GM18508 (cell line): Measurements from ENCODE around the gene ADCY1.
"Not testable (repeated sequence)": the region's sequence is repeated elsewhere in the genome, so short reads cannot be mapped to it uniquely, and the experiment has no call there.

Source experiments
- ATAC-seq: cut with Tn5 transposase; IDR thresholded peaks from one replicate; pipeline ENCODE4 v1.9.1; 2021; ENCODE audit warnings: moderate number of reproducible peaks; ENCODE audit not compliant: insufficient read depth, unreplicated experiment

ADCY1 gene

DNA sequence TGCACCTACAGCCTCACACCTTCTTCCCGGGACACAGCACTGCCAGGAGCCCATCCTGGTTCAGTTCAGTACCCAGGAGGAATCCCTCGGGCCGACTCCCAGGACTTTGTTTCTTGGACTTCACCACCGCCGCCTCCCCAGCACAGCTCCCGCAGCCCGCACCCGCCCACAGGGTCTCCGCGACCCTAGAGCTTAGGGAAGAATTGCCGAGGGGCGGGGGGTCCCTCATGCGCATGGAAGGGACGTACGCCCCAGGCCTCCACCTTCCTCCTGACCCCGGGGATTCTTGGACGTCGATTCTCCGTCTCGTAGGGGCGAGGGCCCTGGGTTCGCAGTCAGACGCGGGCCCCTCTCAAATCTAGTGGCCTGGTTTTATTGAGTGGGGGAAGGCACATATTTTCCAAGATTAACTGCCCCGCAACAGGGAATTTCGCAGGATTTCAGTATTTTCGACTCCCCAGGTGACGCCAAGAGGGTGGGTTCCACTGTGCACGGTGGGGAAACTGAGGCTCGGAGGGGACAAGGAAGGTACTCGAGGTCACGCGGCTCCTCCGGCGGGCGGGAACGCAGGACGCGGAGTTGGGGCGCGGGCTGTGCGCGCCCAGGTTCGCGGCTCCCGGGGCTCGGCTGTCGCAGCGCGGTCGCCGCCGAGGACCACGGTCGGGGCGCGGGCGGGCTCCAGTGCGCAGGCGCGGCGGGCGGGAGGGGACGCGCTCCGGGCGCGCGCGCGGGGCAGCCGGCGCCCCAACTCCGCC, at the start of gene ADCY1:
TSS of gene ADCY1 (plus strand) at position 708 of the 755 bp plus-strand sequence. CDS start 176 bp downstream, outside the sequence.
- ATAC-seq, result no peak

DNA sequence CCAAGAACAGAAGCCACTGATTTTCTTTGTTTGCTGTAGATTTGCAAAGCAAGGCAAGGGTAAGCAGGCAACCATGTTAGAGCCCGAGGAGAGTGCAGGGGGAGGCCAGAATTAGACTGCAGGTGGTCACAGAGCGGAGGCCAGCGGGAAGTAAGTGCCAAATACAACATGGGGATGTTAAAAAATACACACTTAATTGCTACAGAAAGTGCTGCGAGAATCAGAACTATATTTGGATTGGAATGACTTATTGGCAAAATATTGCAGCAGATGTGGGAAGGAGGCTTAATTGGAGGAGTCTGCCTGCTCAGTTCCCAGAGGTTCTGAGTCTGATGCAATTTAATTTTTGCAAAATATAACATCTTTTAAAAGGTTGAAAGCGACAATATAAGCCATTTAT, 49.7 kb upstream of the ADCY1 start:
- ATAC-seq, result no peak

DNA sequence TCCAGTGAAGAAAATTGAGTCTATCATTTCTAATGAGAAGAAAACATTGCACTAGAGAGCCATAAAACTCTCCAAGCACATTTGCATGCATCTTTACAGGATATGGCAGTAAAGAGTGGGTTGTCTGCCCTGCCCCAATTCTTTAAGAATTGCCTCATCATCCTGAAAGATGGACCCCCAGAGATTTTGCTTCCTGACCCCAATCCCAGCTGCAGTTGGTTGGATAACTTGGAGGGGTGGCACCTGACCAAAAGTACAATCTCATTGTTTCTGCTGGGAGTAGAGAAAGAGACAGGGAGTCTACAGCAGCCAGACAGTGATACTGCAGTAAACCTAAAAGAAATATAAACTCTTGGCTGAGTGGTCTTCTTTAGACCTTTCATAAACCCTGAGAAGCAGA, 49.1 kb upstream of the ADCY1 start:
- no peak for ATAC-seq

DNA sequence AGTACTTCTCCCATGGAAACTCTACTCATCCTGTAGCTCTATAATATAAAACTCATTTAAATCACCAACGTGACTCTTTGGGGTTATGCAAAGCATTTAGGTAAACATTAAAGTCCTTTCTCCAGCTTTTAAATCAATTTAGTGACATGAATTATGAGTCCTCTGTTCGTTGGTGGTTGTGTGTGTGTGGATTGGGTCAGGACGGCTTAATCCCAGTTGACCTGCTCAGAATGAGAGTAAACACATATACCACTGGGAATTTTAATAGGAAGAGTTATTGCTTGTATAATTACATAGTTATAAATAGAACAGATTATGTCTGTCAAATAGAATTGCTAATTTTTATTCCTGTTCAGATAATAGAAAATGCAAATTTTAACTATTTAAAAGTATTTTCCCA, 30.7 kb upstream of the ADCY1 start:
- no peak for ATAC-seq

DNA sequence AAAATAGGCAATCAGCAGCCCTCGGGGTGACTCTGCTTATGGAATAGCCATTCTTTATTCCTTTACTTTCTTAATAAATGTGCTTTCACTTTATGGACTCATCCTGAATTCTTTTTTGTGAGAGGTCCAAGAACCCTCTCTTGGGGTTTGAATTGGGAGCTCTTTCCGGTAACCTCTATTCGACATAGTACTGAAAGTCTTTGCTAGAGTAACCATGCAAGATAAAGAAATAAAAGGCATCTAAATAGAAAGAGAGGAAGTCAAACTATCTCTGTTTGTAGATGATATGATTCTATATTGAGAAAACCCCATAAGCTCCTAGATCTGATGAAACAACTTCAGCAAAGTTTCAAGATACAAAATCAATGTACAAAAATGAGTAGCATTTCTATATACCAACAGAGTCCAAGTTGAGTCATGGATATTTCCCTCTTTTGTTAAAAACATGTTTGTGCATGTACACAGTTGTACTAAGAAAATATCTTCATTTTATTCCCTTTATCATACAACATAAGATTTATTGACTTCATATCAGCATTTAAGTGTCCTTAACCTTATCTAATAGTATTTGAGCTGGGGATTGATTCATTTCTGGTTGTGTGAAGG, 29.0 kb upstream of the ADCY1 start:
- ATAC-seq, result not testable (repeated sequence)

DNA sequence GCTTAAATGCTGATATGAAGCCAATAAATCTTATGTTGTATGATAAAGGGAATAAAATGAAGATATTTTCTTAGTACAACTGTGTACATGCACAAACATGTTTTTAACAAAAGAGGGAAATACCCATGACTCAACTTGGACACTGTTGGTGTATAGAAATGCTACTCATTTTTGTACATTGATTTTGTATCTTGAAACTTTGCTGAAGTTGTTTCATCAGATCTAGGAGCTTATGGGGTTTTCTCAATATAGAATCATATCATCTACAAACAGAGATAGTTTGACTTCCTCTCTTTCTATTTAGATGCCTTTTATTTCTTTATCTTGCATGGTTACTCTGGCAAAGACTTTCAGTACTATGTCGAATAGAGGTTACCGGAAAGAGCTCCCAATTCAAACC, 25.3 kb upstream of the ADCY1 start:
- ATAC-seq, result not testable (repeated sequence)

DNA sequence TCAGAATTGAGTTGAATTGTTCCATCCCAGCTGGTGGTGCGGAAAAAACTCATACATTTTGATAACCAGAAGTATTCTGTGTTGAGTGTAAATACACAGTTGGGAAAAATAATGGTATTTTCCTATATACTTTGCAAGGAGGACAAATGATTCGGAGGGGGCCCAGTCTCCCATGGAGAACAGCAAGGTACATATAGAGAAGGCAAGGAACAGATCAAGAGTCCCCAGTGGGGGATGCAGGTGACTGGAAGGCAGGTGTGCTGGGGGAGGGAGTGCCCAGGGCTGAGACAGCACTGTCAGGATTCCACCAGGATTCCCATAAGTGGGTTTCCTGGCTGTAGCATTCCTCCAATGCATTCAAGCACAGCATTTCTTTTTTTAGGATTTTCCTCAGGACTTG, 10.8 kb upstream of the ADCY1 start:
- ATAC-seq, result no peak

DNA sequence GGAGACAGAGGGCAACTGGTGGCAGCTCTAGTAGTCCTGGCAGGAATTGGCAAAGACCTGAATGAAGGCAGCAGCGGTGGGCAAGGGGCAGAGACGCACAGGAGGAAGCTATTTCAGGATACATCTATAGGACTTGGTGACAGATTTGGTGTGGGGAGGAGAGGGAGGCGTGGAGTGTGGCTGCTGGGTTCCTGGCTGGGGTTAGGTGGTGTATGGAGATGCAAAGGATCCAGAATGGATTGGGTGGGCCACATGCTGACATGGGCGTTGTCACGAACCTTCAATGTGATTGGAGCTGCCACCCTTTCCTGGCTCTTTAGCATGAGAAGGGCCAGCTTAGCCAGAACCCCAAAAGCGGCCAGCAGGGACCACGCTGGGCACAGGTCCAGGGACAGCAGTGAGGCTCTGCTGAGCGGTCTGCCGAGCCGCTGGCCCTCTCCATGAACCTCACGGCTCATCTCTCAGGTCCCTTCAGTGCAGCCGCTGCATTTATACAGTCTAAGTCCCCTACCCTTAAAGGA, 10.2 kb upstream of the ADCY1 start:
- ATAC-seq, result no peak

DNA sequence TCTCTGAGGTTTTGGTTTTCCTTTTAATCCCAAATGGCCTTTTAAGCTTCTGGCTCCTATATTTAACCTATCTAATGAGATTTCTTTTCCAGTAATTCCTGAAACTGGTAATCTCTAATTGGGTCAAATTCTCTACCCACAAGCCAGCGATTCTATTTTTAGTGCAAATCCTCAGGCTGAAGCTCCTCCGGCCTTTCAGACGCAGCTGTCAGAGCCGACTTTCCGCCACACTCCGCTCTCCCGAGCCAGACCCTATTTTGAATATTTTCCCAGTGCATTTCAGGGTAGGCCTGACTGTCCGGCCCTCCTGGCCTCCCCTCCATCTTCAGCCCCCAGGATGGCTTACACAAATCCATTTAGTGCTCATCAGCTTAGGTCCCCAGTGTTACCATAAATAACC, 9.7 kb upstream of the ADCY1 start:
- no peak for ATAC-seq

DNA sequence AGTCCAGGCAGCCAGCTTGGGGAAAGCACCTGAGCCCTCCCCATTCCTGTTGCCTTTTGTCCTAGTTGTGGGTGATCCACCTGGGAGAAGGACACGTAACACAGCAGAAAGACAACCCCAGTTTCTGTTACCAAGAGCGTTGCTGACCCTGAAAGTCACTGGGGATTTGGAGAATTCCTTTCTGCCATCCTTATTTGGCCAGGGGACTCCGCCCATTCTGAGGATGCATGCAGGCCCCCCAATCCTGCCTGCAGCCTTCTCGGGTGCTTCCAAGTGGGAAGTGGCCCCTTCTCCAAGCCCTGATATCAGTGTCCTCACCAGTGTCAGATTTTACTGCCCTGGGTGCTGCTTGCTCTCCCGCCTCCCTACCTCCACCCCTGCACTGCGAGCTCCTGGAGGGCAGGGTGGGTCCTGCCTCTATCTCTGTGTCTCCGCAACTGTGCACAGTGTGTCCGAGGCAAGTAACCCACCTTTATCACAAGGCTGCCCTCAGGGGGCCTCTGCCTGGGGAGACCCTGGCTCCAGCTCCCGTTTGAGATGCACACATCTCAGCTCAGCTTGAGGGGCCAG, 9.2 kb upstream of the ADCY1 start:
- no peak for ATAC-seq

DNA sequence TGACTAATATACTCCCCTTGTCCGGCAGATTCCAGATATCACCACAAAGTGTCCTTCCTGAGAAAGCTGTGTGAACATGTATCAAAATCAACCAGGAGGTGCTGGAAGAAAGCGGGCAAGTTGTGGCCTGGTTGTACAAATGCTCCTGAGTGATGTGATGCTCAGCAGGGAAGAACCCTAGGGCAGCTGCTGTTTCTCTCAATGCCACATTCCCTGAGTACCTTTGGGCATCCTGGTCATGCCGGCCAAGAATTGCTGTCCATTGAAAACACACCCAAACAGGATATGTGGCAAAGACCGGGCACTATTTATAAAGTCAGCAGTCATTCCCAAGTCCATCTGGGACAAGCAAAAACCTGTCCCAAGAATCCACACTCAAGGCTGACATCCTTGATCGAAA, 7.8 kb upstream of the ADCY1 start:
- ATAC-seq, result no peak

DNA sequence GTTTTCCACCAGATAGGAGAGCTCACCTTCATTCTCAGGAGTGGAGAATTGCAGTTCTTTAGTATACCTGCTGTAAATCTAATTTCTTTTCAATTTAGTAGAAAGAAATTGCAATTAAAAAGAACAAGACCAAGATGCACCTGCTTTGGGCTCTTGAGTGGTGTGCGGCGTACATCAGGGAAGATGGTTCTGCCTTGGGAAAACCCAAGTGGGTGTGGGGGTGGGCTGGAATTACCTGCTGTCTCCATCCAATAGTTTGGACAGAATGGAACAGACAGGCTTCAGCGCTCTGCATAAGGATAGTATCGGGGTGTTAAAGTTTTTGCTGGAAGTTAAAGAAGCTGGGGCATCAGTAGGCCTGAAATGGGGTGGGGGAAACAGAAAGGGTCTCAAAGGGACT, 7.2 kb upstream of the ADCY1 start:
- no peak for ATAC-seq

DNA sequence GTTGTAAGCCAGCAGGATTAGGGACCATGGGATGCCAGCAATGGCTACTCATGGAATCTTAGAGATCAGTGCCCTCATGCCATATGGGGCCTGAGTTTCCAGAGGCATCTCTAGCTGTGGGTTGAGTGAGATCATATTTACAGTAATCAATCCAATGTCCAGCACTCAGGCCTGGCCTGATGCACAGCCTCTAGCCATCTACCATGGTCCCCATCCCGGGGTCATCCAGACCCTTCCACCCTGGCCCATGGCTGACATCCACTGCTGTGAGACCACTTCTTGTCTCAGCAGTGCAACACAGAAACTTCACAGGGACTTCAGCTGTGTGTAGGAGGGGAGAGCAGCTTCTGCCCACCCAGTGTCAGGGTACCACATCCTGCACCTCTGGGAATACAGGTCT, 6.5 kb upstream of the ADCY1 start:
- no peak for ATAC-seq

DNA sequence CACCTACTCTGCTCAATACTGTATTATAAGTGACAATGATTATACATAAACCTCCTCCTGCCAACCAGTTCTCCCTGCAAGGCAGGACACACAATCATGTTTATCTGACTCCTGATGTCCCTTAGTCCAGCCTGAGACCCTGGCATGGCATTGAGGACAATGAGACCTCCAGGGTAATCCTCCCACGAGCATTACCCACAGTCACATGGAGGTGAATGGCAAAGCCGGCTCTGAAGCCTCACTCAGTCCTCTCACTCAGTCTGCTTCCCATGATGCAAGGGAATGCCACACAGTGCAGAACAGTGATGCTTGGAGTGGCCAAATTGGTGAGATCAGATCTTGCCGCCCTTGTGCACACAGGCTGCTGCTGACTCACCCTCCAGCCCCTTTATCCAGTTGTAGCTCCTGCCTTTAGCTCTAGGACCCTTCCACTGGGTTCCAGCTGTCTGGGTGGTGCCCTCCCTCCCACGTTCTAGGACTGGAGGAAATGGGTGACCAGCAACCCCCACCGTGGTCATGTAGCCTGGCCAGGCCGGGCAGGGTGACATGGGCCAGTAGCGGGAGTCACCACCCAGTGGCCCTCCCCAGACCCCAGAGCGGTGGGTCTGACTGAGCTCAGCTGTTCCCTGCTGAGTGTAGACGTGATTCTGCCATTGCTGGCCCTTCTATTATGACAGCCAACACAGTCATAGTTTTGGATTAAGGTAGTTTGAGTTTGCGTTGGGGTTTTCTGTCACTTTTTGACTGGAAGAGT, 5.5 kb upstream of the ADCY1 start:
- no peak for ATAC-seq

DNA sequence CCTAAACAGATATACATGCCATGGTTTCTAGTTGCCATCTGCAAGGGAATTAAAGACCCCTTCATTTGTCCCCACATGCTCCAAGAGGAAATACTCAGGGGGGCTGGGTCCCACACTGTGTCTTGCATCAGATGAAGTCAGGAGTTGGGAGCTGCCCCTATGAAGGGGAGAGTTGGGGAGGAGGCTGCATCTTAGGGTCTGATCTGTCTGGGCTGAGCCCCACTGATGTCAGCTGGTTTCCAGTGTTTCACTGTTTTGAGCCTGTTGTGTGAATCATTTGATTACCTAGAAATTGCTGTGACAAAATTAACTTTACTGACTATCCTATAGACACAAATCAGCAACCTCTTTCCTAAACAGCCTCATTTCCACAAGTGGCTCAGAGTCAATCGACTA, 4.9 kb upstream of the ADCY1 start:
- ATAC-seq, result no peak

DNA sequence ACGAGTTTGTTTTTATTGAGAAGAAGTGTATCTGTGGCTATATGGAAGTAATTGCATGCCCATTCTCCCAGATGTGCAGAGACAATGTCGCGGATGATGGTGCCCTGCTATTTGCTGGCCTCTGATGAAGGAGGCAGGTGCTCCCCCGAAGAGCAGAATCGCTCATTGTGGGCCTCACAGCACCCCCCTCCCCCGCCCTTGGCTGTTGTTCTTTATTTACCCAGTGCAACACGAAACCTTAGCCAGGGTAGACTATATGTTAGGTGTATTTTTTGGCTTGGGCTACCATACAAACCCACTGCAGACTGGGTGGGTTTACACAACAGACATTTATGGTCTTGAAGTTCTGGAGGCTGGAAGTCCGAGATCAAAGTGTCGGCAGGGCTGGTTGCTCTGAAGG, 3.4 kb upstream of the ADCY1 start:
- no peak for ATAC-seq

DNA sequence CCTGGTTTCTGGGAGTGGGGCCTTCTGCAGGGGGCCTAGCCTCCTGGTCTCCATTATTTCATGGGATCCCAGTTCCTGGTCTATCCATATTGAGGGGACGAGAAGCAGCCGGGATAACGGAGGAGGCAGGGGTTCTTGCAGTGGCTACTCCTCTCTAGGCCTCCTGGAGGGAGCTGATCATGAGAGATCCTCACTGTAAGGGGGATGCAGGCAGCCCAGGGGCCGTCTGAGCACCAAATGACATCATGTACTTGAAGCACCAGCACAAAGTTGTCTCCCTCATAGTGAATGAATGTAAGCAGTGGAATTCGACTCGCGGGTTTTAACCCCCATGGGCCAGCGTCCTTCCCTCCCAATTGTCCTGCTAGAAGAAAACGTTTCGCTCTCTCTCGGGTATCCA, 964 bp upstream of the ADCY1 start:
- no peak for ATAC-seq

DNA sequence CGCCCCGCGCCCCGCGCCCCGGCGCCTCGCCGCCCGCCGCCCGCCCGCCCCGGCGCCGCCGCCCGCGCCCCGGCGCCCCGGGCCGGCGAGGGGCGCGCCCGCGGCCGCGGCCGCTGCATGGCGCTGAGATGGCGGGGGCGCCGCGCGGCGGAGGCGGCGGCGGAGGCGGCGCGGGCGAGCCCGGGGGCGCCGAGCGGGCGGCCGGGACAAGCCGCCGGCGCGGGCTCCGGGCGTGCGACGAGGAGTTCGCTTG, 174 bp downstream of the ADCY1 start:
- no peak for ATAC-seq

DNA sequence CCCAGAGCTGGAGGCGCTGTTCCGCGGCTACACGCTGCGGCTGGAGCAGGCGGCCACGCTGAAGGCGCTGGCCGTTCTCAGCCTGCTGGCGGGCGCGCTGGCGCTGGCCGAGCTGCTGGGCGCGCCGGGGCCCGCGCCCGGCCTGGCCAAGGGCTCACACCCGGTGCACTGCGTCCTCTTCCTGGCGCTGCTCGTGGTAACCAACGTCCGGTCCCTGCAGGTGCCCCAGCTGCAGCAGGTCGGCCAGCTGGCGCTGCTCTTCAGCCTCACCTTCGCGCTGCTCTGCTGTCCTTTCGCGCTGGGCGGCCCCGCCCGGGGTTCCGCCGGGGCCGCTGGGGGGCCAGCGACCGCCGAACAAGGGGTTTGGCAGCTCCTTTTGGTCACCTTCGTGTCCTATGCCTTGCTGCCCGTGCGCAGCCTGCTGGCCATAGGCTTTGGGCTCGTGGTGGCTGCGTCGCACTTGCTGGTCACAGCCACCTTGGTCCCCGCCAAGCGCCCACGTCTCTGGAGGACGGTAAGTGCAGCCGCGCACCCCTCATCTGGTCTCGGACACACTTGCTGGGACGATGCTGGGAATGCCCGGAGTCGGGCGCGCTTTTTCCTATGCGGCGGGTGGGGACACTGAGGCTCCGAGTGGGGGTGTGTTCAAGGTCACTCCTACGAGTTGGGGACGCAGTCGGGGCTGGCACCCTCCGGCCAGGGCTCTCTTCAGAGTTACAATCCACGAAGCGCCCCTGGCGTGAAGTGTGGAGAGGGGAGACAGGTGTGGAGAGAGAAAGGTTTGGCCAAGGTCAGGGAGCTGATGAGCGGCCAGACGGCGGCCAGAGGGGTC, 717 bp downstream of the ADCY1 start:
- no peak for ATAC-seq

DNA sequence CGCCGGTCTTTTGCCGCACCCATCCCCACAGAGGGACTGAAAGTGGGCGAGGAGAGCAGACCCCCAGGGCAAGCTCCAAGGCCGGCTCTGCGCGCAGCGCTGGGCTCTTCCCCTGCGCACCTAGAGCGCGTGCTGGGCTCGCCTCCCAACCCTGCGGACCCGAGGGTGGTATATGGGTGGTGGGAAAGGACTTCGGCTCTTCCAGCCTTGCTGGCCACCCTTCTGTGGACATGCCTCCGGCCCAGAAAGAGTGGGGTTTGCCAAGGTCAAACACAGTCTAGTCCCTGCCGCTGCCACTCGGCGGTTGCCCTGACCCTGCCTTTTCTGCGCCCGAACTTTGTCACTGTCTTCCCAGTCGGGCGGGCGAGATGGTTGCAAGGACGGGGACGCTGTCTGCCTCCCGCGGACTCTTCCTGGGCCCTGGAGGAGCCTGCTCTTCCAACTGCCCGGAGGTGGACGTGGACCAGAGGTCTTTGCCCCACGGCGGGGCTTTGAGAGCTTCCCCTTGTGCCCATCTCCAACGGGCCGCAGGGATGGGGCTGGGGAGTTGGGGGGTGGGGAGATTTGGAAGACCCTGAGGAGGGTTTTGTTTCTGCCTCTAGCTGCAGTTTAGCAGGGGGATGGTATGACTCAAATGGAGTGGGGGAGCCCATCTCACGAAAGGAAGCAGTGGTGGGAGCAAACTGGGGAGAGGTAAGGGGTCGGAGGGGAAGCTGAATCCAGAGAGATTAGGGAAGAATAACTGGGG, 1.5 kb downstream of the ADCY1 start:
- ATAC-seq, result no peak
